T-helper 1 cell (primary cell): Measurements from ENCODE around the gene ZNF512B.
A peak's percentile ranks its signal among the peaks of the same experiment; 100 is the strongest.
"Not testable (repeated sequence)": the region's sequence is repeated elsewhere in the genome, so short reads cannot be mapped to it uniquely, and the experiment has no call there.

Experiments used
- DNase-seq, 5 donors: peaks; one replicate each; pipeline ENCODE4 v3.0.0-alpha.2; 2012 to 2020

ZNF512B gene

GRCh38 chr20:63978319-63979228 is 8.8 kb upstream of the ZNF512B start:
- DNase-seq, result peak in 3 of 5 donors; percentile 29 to 75 (median 42)

- peak in 1 of 5 donors; percentile 80 for DNase-seq
Observed at GRCh38 chr20:63977739-63978276, 8.1 kb upstream of the ZNF512B start.

GRCh38 chr20:63976980-63977738 is 7.4 kb upstream of the ZNF512B start:
- DNase-seq, result no peak

GRCh38 chr20:63976511-63976910 is 6.8 kb upstream of the ZNF512B start:
- not testable (repeated sequence) for DNase-seq

- no peak for DNase-seq
Observed at GRCh38 chr20:63974402-63975200, 4.9 kb upstream of the ZNF512B start.

GRCh38 chr20:63973636-63974401 is 4.1 kb upstream of the ZNF512B start:
- peak; percentile 53 to 73 (median 71) for DNase-seq

GRCh38 chr20:63973160-63973479 is 3.4 kb upstream of the ZNF512B start:
- DNase-seq, result no peak

- no peak for DNase-seq
Observed at GRCh38 chr20:63972312-63973159, 2.8 kb upstream of the ZNF512B start.

GRCh38 chr20:63971960-63972311 is 2.2 kb upstream of the ZNF512B start:
- DNase-seq, result not testable (repeated sequence)

GRCh38 chr20:63970714-63971431 is 1.1 kb upstream of the ZNF512B start:
- DNase-seq, result no peak

- peak in 3 of 5 donors; percentile 9 to 43 (median 31) for DNase-seq
Observed at GRCh38 chr20:63968928-63969760, 586 bp downstream of the ZNF512B start.

GRCh38 chr20:63968136-63968927 is 1.4 kb downstream of the ZNF512B start:
- DNase-seq, result no peak

- DNase-seq, result no peak
Observed at GRCh38 chr20:63967330-63968135, 2.2 kb downstream of the ZNF512B start.

GRCh38 chr20:63966944-63967322 is 2.8 kb downstream of the ZNF512B start:
- no peak for DNase-seq

- peak in 1 of 5 donors; percentile 1 for DNase-seq
Observed at GRCh38 chr20:63966172-63966943, 3.4 kb downstream of the ZNF512B start.

- DNase-seq, result peak in 1 of 5 donors; percentile 4
Observed at GRCh38 chr20:63964412-63964811, 5.3 kb downstream of the ZNF512B start.
